GM18502 (cell line): Measurements from ENCODE around the gene CBX5.
"Not testable (repeated sequence)": the region's sequence is repeated elsewhere in the genome, so short reads cannot be mapped to it uniquely, and the experiment has no call there.

Experiments
- ATAC-seq: cut with Tn5 transposase; IDR thresholded peaks from one replicate; pipeline ENCODE4 v1.9.1; 2021; ENCODE audit warnings: mild to moderate bottlenecking; ENCODE audit not compliant: unreplicated experiment, poor library complexity

The CBX5 gene

GRCh38 chr12:54279632-54280467 lies at the start of gene CBX5:
TSS of gene CBX5 (minus strand) at chr12:54280122. CDS start at chr12:54257650, 22,472 bp downstream.
- peak; percentile 76 for ATAC-seq

- no peak for ATAC-seq
Observed at GRCh38 chr12:54328595-54329337, 48.8 kb upstream of the CBX5 start.

DNA sequence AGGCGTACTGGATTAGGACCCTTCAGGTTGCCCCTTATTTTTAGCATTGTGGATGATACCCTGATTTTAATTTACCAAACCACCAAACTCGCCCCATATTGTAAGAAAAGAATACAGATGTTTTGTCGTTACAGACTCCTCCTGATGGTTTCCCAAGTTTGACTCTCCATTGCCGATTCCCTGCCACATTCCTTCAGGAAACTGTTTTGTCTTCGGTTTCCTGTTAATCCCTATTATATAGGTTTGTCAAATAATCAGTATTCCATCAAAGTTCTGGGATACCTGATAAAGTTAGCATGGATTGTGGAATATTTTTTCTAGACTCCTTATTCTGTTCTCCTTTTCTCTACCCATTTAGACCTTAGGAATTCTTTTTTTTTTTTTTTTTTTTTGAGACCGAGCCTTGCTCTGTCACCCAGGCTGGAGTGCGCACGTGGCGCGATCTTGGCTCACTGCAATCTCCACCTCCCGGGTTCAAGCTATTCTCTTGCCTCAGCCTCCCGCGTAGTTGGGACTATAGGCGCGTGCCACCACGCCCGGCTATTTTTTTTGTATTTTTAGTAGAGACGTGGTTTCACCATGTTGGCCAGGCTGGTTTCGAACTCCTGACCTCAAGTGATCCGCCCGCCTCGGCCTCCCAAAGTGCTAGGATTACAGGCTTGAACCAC lies 45.7 kb upstream of the CBX5 start:
- not testable (repeated sequence) for ATAC-seq

GRCh38 chr12:54324617-54325441 lies 44.9 kb upstream of the CBX5 start, which contains the start of gene COPZ1:
TSS of gene COPZ1 (plus strand) at chr12:54325131. CDS start at chr12:54325164, 33 bp downstream.
- ATAC-seq: peak; percentile 98

GRCh38 chr12:54321363-54321762 lies 41.4 kb upstream of the CBX5 start:
- no peak for ATAC-seq

- not testable (repeated sequence) for ATAC-seq
Observed at GRCh38 chr12:54312309-54312708, 32.4 kb upstream of the CBX5 start.

DNA sequence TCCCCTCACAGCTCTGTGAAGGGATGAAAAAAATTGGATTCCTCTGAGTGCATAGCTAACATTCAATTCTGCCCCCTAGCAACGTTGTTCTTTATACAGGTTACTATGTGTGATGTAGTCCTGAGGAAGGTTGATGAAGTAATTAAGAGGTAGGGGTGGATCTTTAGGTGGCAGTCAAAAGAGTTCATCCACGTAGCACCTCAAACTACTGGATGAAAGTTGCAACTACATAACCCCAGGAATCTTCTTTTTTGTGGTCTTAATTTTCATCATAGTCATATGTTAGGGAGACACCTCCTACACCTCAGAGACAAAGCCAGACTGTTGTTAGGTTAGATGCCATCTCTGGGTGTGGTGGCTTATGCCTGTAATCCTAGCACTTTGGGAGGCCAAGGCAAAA lies 31.1 kb upstream of the CBX5 start:
- ATAC-seq: no peak

DNA sequence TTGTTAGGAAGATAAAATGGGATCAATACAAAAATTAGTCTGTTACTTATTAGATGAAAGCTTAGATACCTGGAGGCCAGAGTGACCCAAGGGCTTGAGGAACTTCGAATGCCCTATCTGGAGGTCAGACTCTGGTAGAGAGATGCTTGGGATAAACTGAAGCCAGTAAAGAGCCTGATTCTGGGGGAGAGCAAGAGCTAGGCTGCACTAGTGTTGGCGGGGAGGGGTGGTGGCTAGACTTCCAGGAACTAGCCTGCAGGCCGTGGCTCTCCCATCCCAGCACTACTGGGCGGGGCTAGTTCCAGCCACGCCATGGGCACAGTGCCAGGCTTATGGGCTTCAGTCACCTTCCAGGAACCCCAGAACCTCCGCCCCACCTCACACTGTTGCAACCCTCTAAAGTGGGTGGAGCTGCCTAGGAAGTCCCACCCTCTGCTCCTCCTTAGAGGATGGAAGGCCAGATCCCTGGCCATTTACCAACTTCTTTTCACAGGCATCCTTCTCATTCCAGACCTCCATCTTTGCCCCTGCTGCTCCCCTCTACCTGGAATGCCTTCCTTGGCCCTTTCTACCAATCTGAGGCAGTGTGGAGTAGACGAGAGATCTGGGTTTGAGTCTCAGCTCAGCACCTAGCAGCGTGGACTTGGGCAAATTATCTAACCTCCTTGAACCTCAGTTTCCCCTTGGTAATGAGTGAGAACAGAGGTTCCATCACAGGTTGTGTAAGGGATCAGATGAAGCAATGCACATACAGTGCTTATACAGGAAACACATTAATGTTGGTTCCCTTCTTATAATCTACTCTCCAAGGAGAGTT lies 27.2 kb upstream of the CBX5 start:
- ATAC-seq: no peak

- ATAC-seq: no peak
Observed at GRCh38 chr12:54304187-54304810, 24.4 kb upstream of the CBX5 start.

DNA sequence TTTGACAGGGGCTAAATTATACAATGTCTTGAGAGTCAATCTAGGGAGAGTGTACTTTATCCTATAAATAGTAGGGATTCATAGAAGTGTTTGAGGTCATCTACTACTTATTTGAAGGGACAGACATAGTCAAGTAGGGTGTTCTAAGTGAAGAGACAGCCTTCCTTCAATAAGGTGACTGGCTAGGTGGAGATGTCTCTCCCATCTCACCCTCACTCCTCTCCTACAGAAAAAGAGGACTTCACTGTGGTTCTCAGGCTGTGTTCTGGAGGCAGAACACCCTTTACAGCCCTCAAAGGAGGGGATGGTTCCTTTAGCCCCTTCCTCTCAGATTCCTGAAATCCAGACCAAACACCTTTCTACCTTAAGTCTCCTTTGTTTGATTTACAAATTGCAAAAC lies 23.7 kb upstream of the CBX5 start:
- no peak for ATAC-seq

- ATAC-seq: no peak
Observed at GRCh38 chr12:54301428-54302048, 21.6 kb upstream of the CBX5 start.

DNA sequence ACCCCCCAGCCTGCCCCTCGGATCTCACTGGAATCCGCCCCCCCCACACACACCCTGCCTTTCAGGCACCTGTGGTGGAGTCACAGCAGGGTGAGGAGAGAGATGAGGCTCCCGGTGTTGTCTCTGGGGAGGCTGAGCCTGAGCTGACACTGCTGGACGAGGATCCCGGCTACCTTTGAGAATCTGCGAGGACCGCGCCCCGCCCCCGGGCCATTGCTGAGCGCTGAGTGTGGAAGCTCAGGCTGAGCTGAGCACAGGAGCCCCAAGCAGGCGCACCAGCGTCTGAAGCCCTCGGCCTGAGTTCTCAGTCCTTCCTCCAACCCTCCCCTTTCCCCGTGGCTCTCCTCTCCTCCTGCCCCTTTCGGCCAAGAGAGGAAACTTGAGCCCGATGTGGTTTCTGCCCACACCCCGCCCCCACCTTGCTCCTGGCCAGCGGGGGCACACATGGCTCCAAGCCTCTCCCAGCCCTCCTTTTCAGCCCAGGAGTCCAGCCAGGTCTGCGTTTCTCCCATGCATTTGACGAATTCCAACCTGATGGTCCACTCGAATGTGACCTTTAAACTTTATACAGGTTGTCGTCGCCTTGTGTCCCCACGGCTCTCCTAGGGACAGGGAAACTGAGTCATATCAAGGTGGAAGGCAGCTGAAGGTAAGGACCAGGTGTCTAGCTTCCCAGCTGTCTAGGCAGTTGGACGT lies 21.0 kb upstream of the CBX5 start, which contains the start of gene NFE2:
TSS of gene NFE2 (minus strand) at position 284 of the 696 bp plus-strand sequence. CDS start 5,767 bp downstream, outside the sequence.
- no peak for ATAC-seq

- ATAC-seq: no peak
Observed at GRCh38 chr12:54300225-54300731, 20.4 kb upstream of the CBX5 start.

- no peak for ATAC-seq
Observed at GRCh38 chr12:54299515-54300224, 19.7 kb upstream of the CBX5 start.

DNA sequence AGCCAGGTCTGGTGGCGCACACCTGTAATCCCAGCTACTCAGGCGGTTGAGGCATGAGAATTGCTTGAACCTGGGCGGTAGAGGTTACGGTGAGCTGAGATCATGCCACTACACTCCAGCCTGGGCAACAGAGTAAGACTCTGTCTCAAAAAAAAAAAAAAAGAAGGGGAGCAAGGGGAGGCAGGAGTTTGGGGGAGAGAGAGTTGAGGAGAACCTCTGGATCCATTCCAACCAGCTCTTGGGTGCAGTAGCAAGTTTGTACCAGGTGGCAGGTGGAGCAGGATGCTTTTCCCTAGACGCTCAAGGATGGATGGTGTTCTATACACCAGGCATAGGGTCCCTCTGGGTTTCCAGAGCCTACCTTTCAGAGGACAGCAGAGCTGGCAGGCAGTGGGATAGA lies 19.0 kb upstream of the CBX5 start:
- ATAC-seq: no peak

DNA sequence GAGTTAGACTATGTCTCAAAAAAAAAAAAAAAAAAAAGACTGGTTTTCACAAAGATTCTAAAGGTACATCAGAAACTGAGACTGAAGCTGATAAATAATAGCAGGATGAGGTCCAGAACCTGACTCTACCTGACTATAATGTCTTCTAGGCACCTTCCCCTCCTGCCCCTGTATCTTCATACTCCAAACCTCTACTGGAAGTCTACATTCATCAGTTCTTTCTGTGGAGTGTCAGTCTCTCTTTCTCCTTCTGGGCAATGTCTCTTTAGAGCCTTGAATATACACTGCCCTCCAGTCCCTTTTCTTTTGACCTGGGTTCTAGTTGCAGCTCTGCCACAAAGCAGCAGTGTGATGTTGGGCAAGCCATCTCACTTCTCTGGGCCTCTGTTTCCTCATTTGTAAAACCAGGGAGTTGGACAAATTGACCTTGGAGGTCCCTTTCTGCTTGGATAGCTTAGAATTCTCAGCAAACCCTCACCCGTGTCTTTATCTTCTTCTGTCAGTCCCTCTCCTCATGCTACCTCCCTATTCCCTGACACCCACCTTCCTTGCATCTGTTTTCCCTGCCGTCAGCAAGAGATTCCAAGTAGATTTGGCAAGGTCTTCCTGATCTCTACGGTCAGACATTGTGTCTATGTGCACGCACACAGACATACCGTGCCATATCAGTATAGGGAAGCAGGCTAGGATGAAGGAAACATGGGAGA lies 16.6 kb upstream of the CBX5 start:
- ATAC-seq: no peak
